ELR (cell line): ENCODE results near the gene ASXL1.
"Not testable (repeated sequence)": the region's sequence is repeated elsewhere in the genome, so short reads cannot be mapped to it uniquely, and the experiment has no call there.

ENCODE experiments used
- DNase-seq: peaks from one replicate; pipeline ENCODE4 v3.0.0-alpha.2; 2015; ENCODE audit warnings: low read depth

Gene ASXL1

DNA sequence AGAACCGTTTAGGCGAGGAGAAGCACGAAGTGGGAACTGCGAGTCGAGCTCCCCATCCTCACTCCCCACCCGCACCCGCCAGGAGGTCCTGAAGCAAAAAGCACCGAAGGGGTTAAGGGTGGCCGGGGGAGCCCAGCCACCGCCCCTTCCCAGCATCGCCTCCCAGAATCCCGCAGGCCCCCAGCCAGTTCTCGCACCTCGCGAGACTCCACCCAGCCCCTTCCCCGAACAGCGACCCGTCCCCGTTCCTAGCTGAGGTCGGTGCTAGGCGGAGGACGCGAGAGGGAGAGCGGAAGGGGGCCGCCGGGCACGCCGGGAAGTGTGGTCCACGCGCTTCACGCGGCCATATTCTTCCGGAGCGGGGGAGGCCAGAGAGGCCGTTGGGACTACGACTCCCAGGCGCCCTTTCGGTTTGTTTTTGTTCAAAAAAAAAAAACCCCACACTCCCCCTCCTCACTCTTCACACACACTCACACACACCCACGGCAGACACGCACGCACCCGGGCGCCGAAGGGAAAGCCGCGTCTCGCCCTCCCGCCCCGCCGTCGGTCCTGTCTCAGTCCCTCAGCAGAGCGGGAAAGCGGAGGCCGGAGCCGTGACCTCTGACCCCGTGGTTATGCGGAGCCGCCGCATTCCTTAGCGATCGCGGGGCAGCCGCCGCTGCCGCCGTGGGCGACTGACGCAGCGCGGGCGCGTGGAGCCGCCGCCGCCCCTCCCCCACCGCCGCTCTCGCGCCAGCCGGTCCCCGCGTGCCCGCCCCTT lies at the start of gene ASXL1:
Gene ASXL1 (plus strand): TSS at position 463 of the 763 bp plus-strand sequence. CDS start 445 bp downstream, outside the sequence.
- peak; percentile 98 for DNase-seq

GRCh38 chr20:32312718-32313424 lies 45.3 kb upstream of the ASXL1 start:
- no peak for DNase-seq

GRCh38 chr20:32314768-32315167 lies 43.4 kb upstream of the ASXL1 start:
- no peak for DNase-seq

DNA sequence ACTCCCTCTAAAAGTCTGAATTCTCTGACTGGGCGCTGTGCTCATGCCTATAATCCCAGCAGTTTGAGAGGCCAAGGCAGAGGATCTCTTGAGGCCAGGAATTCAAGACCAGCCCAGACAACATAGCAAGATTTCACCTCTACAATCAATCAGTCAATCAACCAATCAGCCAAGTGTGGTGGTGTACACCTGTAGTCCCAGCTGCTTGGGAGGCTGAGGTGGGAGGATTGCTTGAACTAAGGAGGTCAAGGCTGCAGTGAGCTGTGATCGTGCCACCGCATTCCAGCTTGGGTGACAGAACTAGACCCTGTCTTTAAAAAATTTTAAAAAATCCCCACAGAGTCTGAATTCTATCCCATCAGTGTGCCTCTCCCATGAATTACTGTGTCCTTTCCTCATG lies 42.7 kb upstream of the ASXL1 start:
- no peak for DNase-seq

- DNase-seq = no peak
Observed at GRCh38 chr20:32315891-32316290, 42.2 kb upstream of the ASXL1 start.

DNA sequence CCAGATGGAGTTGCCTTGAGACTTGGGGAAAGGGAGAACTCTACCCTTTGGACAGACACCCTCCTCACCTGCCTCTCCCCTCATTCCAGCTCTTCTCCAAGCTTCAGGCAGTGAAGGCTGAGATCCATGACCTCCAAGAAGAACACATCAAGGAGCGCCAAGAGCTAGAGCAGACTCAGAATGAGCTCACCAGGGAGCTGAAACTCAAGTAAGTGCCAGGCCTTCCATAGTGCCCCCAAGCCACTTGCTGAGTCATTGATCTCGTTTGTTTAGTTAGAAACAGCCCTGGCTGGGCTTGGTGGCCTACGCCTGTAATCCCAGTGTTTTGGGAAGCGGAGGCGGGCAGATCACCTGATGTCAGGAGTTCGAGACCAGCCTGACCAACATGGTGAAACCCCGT lies 41.5 kb upstream of the ASXL1 start:
- DNase-seq = peak; percentile 74

DNA sequence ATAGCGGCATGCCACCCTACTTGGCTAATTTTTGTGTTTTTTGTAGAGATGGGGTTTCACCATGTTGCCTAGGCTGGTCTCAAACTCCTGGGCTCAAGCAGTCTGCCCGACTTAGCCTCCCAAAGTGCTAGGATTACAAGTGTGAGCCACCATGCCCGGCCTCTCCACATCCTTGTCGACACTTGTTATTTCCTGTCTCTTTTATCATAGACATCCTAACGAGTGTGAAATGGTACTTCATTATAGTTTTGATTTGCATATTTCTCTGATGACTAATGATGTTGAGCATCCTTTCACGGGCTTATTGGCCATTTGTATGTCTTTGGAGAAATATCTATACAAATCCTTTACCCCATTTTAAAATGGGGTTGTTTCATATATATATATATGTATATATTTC lies 39.0 kb upstream of the ASXL1 start:
- DNase-seq = peak; percentile 23

DNA sequence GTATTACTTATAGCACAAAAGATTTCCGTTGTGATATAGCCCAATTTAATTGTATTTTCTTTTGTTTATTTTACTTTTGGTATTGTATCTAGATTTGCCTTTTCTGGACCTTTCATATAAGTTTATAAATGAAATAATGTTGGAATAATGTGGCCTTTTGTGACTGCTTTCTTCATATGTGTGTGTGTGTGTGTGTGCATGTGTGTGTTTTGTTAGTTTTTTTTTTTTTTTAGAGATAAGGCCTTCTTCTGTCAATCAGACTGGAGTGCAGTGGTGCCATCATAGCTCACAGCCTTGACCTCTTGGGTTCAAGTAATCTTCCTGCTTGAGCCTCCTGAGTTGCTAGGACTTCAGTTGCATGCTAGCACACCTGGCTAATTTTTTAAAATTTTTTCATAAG lies 37.8 kb upstream of the ASXL1 start:
- no peak for DNase-seq

- DNase-seq = no peak
Observed at GRCh38 chr20:32321390-32321789, 36.7 kb upstream of the ASXL1 start.

- DNase-seq = not testable (repeated sequence)
Observed at GRCh38 chr20:32322260-32322659, 35.9 kb upstream of the ASXL1 start.

- DNase-seq = not testable (repeated sequence)
Observed at GRCh38 chr20:32323761-32324160, 34.4 kb upstream of the ASXL1 start.

GRCh38 chr20:32325706-32326503 lies 32.2 kb upstream of the ASXL1 start:
- peak; percentile 95 for DNase-seq

- DNase-seq = peak; percentile 42
Observed at GRCh38 chr20:32326504-32326845, 31.7 kb upstream of the ASXL1 start.

GRCh38 chr20:32327087-32327681 lies 30.9 kb upstream of the ASXL1 start:
- DNase-seq = peak; percentile 78

DNA sequence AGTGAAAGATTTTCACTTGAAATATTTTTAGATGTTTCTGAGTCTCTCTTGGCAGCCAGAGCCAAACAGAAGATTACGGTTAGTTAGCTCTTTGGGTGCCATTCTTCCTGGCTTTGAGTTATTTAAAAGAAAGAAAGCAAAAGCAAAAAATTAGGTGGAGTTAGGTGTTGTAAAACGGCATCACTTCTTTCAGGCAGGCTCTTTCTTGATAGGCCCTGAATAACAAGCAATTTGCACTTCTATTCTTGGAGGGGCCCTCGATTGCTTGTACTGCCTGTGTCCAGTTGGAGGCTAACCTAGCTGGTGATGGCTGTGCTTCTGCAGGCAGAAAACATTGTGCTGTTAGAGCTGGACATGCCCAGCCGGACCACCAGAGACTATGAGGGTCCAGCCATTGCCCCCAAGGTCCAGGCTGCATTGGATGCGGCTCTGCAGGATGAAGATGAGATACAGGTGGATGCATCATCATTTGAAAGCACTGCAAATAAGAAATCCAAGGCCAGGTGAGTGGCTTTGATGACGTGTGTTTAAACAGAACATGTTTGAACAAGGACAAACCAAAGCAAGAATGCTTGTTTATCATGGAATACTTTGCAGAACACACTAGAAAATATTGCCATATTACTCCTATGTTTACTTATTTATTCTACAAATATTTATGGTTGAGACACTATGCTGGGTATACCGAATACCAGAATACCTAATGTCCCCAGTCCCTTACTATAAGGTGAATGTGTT lies 28.1 kb upstream of the ASXL1 start:
- no peak for DNase-seq

DNA sequence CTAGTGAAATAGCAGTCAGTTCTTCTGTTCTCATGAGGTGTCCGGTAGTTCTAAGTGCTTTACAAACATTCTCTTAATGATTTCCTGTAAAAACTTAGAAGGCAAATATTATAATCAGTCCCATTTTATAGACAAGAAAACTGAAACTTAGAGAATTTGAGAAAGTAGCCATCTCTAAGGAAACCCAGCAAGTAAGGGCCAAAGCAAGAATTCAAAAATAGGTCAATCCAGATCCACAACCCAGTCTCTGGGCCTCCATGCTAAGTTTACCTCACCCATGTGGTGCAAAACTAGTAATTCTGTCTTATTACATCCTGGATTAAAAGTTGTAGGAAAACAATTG lies 27.6 kb upstream of the ASXL1 start:
- no peak for DNase-seq

GRCh38 chr20:32332614-32333013 lies 25.5 kb upstream of the ASXL1 start:
- DNase-seq = peak; percentile 63

DNA sequence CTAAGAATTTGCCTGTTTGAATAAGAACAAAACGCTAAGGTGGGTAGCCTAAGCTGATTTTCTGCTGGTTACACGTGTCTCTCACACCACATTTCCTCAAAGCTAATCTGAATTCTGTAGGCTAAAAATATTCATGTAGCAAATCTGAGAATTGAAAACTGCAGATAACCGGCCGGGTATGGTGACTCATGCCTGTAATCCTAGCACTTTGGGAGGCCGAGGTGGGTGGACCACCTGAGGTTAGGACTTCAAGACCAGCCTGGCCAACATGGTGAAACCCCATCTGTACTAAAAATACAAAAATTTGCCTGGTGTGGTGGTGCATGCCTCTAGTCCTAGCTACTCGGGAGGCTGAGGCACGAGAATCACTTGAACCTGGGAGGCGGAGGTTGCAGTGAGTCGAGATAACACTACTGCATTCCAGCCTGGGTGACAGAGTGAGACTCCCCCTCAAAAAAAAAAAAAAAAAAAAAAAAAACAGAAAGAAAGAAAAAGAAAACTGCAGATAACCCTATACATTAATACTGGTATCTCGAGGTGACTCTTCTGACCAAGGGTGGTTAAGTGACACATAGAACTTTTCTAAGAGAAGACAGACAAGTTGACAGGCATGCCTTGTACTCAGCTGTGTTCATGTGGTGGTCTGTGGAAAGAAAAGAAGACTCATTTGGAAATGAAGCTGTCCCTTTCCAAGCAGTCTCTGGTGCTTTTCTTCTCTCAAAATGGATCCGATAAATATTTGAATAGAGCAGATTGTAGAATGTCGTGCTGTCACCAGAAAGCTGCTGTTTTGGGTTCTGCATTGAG lies 24.7 kb upstream of the ASXL1 start:
- no peak for DNase-seq

GRCh38 chr20:32333988-32334885 lies 23.9 kb upstream of the ASXL1 start:
- DNase-seq = no peak

GRCh38 chr20:32336918-32337347 lies 21.2 kb upstream of the ASXL1 start:
- peak; percentile 71 for DNase-seq
